GM19372 (cell line): ENCODE data around the gene RAPGEF5.

ENCODE experiments used
- ATAC-seq: cut with Tn5 transposase; IDR thresholded peaks from one replicate; pipeline ENCODE4 v1.9.1; 2021; ENCODE audit warnings: mild to moderate bottlenecking, low read depth, moderate library complexity; ENCODE audit not compliant: unreplicated experiment

The RAPGEF5 gene

GRCh38 chr7:22319424-22320403 lies 37.2 kb downstream of the RAPGEF5 start:
- ATAC-seq: no peak

DNA sequence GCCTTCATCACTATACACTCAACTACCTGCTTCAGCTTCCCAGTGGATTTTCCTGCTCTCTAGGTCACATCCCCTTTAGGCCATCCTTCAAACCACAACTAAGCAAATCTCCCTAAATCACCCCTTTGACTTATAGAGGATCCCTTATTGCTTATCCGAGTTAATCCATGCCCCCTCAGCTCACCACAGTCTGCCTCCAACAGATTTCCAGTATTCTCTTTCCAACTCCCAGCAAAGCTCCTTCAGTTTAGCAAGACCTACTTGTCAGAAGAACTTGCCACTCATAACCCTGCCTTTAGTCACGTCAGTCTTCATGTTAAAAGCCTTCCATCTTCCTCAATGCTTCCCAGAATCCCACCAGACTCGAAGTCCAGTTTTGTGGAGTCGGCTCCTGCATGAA lies 38.6 kb downstream of the RAPGEF5 start:
- ATAC-seq: no peak

- no peak for ATAC-seq
Observed at GRCh38 chr7:22317632-22318031, 39.3 kb downstream of the RAPGEF5 start.

DNA sequence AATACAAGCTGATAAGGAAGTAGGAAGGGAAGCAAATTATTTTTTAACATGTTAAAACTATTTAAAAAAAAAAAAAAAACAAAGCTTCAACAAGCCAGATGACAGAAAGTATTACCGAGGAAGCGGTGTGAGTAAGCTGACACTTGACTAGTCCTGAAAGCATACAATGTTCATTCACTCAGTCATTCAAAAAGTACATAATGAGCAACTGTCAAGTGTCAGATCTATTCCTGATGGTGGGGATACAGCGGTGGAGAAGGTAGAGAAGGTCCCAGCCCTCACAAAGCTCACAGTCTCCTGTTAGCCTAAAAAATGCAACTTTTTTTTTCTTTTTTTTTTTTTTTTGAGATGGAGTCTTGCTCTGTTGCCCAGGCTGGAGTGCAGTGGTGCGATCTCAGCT lies 40.0 kb downstream of the RAPGEF5 start:
- no peak for ATAC-seq

DNA sequence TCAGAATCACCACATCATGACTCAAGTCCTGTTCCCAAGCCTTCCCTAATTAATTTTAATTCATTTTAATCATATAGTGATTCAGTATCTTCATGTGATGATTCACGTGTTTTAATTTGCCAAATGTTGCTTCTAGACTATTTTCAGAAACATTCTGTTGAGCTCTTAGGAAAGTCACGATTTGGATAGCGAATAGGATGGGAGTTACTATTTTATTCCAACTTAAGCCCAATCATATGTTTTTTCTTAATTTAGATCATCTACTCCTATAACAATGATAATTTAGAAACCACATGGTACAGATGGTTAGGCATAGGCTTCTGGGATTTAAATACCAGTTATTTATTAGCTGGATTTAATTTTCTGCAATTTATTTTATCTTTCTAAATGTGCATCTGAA lies 49.1 kb downstream of the RAPGEF5 start:
- no peak for ATAC-seq

- no peak for ATAC-seq
Observed at GRCh38 chr7:22305706-22306105, 51.2 kb downstream of the RAPGEF5 start.

GRCh38 chr7:22302951-22303423 lies 54.0 kb downstream of the RAPGEF5 start:
- no peak for ATAC-seq

DNA sequence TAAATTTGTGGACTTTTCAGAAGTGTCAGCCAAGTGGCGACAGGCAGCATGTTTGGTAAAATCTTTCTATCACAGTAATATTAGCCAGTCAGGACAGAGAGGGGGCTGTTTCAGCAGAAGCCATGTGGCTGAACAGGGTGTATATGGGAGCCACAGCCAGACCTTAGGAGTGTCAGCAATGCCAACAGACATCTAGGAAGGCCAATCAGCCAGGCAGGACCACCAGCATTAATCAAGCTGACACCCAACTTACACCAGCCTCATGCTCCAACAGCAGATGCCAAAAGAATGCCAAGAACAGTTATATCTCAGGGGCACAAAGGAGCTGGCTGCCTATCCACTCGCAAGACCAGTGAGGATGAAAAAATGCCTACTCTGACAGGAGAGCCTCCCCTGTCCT lies 54.8 kb downstream of the RAPGEF5 start:
- ATAC-seq: no peak

GRCh38 chr7:22301790-22302189 lies 55.2 kb downstream of the RAPGEF5 start:
- no peak for ATAC-seq

DNA sequence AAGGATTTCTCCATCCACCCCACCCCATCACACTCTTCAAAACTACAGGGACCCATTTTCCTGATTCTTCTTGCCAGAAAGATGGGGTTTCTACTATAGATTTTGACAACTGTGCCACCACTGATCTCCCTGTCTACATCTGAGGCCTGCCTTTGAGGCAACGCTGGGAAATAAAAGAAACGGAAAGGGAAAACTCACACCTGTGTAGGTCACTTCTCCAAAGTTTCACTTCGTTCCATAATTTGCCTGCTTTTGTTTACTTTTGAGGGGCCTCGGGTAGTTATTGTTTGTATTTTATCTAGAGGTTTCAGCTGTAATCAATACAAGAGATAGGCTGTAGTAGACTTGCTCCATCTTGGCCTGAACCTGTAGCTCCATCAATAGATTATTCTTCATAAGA lies 56.1 kb downstream of the RAPGEF5 start:
- ATAC-seq: no peak

DNA sequence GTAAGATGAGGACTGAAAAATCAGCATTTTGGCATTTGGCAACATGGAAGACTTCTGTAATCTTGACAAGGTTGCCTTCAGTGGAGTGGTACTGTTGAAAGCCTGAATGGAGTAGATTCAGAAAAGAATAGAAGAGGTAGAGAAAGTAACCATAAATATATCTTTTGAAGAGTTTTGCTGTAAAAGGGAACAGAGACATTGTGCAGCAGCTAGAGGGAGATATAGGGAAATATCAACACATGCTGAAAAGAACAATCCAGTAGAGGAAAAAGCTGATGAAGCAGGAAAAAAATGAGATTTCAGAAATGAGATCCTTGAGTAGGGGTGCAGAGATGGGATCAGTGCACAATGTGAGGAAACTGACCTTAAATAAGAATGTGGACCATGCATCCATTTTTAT lies 60.0 kb downstream of the RAPGEF5 start:
- ATAC-seq: no peak

DNA sequence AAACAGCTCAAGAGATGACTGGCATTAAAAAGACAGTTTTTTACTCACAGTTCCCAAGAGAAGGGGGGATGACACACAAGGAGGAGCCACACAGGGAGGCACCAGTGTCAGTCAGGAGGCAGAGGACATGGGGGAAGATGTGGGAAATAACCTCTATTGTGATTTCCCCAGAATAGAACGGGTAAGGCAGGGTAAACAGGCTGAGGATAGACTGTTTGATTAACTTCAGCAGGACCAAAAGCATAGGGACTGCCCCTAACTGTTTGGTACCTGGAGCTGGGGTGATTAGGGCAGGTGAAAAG lies 60.7 kb downstream of the RAPGEF5 start:
- no peak for ATAC-seq

DNA sequence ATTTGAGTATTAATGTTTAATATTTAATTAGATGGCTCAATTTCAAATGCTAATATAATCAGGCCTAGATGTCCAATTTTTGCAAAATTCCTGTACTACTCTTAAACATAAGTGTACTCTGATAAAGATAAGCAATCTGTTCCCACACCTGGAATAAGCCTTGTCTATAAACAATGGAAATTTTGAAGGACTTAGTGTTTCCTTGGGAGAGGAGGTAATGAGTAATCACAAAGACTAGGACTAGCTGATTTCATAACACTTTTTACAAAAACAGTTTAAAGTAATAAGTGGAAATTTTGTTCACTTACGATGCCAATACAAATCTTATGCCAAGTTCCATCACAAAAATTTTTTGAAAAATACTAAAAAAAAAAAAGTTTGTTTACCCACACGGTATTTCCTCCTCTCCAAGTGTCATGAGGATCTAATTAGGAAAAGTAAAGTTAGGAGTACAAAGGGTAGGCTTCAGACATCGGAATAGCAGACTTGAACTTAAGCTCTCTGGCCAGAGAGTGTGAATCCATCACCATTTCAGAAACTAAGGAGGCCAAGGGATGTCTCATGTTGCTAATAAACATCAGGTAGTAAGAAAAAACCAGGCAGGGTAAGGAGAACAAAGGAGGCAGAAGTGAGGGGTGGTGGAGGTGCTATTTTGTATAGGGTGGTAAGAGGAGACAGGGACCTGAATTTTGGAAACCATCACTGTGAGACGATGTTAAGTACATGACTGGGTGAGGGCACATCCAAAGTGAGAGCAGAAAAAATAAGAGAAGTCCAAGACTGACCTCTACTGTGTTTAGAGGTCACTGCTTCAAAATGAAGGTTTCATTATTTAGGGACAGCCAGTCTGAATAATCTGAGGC lies 61.3 kb downstream of the RAPGEF5 start:
- no peak for ATAC-seq

GRCh38 chr7:22292531-22292930 lies 64.4 kb downstream of the RAPGEF5 start:
- no peak for ATAC-seq

GRCh38 chr7:22291977-22292376 lies 65.0 kb downstream of the RAPGEF5 start:
- no peak for ATAC-seq

GRCh38 chr7:22288202-22288601 lies 68.8 kb downstream of the RAPGEF5 start:
- ATAC-seq: no peak

GRCh38 chr7:22287412-22287811 lies 69.5 kb downstream of the RAPGEF5 start:
- no peak for ATAC-seq

DNA sequence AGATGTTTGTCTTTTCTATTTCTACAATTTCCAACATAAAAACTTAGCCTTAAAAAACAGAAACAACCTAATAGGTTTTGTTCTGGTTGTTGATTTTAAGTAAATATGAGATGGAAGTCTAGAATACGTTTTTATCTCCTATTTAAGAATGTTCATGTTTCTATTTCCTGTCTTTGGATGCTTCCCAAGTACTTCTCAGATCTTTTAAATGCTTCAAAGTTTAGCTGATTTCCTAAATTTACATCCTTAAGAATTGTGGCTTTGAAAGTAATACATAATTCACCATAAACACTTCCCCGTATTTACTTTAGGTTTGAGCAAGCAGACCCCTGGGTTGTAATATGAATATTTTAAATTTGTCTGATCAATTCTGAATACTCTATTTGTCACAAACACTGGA lies 70.5 kb downstream of the RAPGEF5 start:
- ATAC-seq: no peak

DNA sequence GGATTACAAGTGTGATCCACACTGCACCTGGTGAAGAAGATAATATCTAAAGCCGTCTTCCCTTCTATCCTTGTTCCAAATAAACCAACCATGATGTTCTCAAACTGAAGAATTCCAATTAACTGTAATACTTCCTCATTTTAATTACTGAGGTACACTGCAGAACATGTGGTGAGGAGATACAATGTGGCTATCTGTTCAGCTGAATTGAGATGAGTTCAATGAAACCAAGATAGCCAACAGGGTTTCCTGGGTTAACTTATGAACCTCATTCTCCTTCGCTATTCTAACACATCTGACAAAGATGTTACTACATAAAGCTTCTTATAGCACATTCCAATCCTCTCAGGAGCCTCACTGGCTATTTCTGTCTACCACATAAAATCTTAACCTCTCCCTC lies 75.5 kb downstream of the RAPGEF5 start:
- no peak for ATAC-seq

- no peak for ATAC-seq
Observed at GRCh38 chr7:22280031-22280430, 76.9 kb downstream of the RAPGEF5 start.

- no peak for ATAC-seq
Observed at GRCh38 chr7:22278660-22279059, 78.3 kb downstream of the RAPGEF5 start.
